B cell (primary cell): ENCODE measurements around the gene CD247.

ENCODE experiments used
- CTCF ChIP-seq: fragments of 200-600 bp; IDR thresholded peaks from one replicate; pipeline ENCODE4 v1.8.0; 2022; ENCODE audit warnings: antibody characterized with exemption, mild to moderate bottlenecking
- EZH2 ChIP-seq: IDR thresholded peaks from 2 replicates; pipeline ENCODE4 v1.6.1; 2012; ENCODE audit warnings: borderline replicate concordance, low read depth, mild to moderate bottlenecking, moderate library complexity, low read length; ENCODE audit not compliant: insufficient read depth, poor library complexity, severe bottlenecking

- TF ChIP-seq CTCF (no peak), EZH2 (no peak)
Measured at GRCh38 chr1:167467126-167467710, 51.1 kb downstream of the CD247 start.
